Measurements from ENCODE around the gene CIB2. TPM values are rescaled to one million over a fixed set of nuclear protein-coding genes. Genes with fewer than 3 reads are reported as not detected.
A peak's percentile ranks its signal among the peaks of the same experiment; 100 is the strongest.

The CIB2 gene
- total and polyA plus RNA-seq, 2 donors (not counting 1 experiment from before 2014, with no cell fraction given) = 0.97 to 3.2 TPM

- Histone ChIP-seq H3K9ac (ENCODE audit: low read length) (peak overlapping the region; percentile 43), H3K4me2 (replicated peaks; ENCODE audit: low read depth, low read length, poor library complexity, severe bottlenecking) (peak overlapping the region; percentile 71), H2AFZ (ENCODE audit: insufficient read depth, low read depth, low read length, poor library complexity, severe bottlenecking) (peak overlapping the region; percentile 56)
These were observed 69.2 kb downstream of the CIB2 start for GRCh38 chr15:78061963-78062427.

More at GRCh38 chr15:78061963-78062427, 69.2 kb downstream of the CIB2 start:
- peaks cover 0 to 8% (median 0%) of the 10 kb centered on the region in 4 experiments for H3K27me3 ChIP-seq (replicated peaks in 1 of 4; ENCODE audit: control extremely low read depth in 1 of 4, control insufficient read depth in 3 of 4, insufficient read depth in 4 of 4, low read length in 3 of 4)
- WGBS (ENCODE audit: insufficient coverage) = 0% methylated on average over 3 of the region's 6 CpGs
- no peak overlapping the region for H3K27ac ChIP-seq (ENCODE audit: low read length in 2 of 2)
- peak overlapping the region in 3 of 5 experiments; percentile 12 to 32 (median 17) for H3K4me3 ChIP-seq (ENCODE audit: control extremely low read depth in 1 of 5, extremely low read depth in 1 of 5, insufficient read depth in 1 of 5, low read depth in 2 of 5, low read length in 4 of 5)
- DNase-seq (peak; percentile 25), ATAC-seq (ENCODE audit: low read depth) (peak; percentile 38)
- peaks cover 78% of the 10 kb centered on the region for H3K79me2 ChIP-seq (ENCODE audit: control insufficient read depth, insufficient read depth, low read length)
- Mint-ChIP-seq H3K4me1 (peaks cover 42% of the 10 kb centered on the region), H3K4me3 (peak overlapping the region; percentile 58), H3K27me3 (no peaks in the 10 kb centered on the region), H3K9me3 (ENCODE audit: insufficient read depth) (no peaks in the 10 kb centered on the region), H3K27ac (peak overlapping the region; percentile 59)
- ChIA-PET POLR2A (interaction anchor here (0.7 kb wide), 1 partner anchor 93 kb away, joined by 3 read pairs; no protein-coding TSS in a partner anchor), CTCF (interaction anchor here (0.9 to 2.2 kb wide), 3 partner anchors 10 to 103 kb away, joined by 3 to 8 read pairs (median 8); no protein-coding TSS in a partner anchor)
- no peaks in the 10 kb centered on the region for H3K9me3 ChIP-seq (ENCODE audit: control extremely low read depth in 1 of 3, control insufficient read depth in 2 of 3, insufficient read depth in 1 of 3, low read length in 2 of 3)
- TF ChIP-seq CTCF (IDR thresholded peaks at IDR 0.05) (no peak), EZH2 (IDR thresholded peaks at IDR 0.05; ENCODE audit: borderline replicate concordance, insufficient read depth, low read depth, low read length, poor library complexity, severe bottlenecking) (no peak)
- peaks cover 8% of the 10 kb centered on the region for H4K20me1 ChIP-seq (ENCODE audit: control insufficient read depth, insufficient read depth, low read length, poor library complexity, severe bottlenecking)
- intact Hi-C loops (cut with micrococcal nuclease) = loop anchor here (5.0 kb wide), 1 partner anchor 45 kb away; no protein-coding TSS in a partner anchor
- no peaks in the 10 kb centered on the region for H3K36me3 ChIP-seq (replicated peaks in 1 of 2; ENCODE audit: control extremely low read depth in 1 of 2, control insufficient read depth in 1 of 2, extremely low read depth in 1 of 2, insufficient read depth in 2 of 2, low read length in 1 of 2)
- peaks cover 58 to 62% of the 10 kb centered on the region in 2 donors for H3K4me1 ChIP-seq (ENCODE audit: control insufficient read depth in 2 of 2, insufficient read depth in 2 of 2, low read length in 2 of 2)
